K562 (cell line): Measurements from ENCODE around the gene CBX8.

ENCODE experiments used
- CBFB ChIP-seq: sonication (generic); formaldehyde crosslinking; IDR thresholded peaks from 2 replicates; pipeline ENCODE4 v1.4.0; 2020; ENCODE audit warnings: mild to moderate bottlenecking, missing genetic modification reagents
- SP1 ChIP-seq: sonication (generic); formaldehyde crosslinking; IDR thresholded peaks from 2 replicates; pipeline ENCODE4 v1.8.1; 2022; ENCODE audit warnings: mild to moderate bottlenecking, missing genetic modification reagents
- TF ChIP-seq, protein P1 (sequence below), 3 experiments: IDR thresholded peaks in 2 of 3; conservative IDR thresholded peaks in 1 of 3; 2 replicates each; pipeline ENCODE4 v1.5.1; 2011 to 2012; ENCODE audit warnings: low read length in 3 of 3, mild to moderate bottlenecking in 3 of 3, control low read depth in 2 of 3, improper control_type of control experiment in 1 of 3, inconsistent platforms in 1 of 3, low read depth in 1 of 3, mixed read lengths in 1 of 3, moderate library complexity in 1 of 3; ENCODE audit not compliant: insufficient read depth in 2 of 3

DNA sequence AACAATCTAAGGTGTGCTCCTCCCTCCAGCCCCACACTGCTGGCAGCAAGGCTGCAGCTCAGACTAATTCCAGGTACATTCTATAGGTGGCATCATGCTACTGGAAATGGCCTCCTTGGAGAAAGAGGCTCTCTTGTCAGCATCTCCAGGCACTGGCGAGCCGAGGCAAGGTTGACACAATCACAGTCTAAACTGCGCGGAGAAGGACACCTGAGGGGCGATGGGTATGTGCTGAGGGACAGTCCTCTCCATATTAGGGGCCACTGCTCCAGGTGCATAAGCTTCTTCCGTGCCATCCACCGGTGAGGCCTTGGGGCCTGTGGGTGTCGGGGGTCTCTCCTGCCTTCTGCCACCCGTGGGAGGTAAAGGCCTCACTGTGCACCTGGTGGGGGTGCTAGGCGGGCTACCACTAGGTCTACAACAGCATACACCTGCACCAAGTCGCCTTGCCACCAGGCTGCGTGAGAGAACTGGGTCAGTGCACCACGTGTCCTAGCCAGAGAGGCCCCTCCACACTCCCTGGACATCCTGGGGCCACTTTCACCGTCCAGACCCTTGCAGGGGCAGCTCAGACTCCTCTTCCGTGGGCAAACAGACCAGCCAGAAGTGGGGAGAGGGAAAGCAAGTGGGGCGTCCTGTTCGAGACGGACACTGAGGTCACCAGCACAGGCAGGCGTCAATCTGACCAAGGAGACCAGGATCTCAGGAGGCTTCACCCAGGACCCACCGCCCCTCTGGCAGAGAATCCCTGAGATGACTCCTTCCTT, 12.1 kb upstream of the CBX8 start:
- TF ChIP-seq SP1 (CRISPR knock-in tag) (no peak), CBFB (no peak)
- TF ChIP-seq, protein P1, sequence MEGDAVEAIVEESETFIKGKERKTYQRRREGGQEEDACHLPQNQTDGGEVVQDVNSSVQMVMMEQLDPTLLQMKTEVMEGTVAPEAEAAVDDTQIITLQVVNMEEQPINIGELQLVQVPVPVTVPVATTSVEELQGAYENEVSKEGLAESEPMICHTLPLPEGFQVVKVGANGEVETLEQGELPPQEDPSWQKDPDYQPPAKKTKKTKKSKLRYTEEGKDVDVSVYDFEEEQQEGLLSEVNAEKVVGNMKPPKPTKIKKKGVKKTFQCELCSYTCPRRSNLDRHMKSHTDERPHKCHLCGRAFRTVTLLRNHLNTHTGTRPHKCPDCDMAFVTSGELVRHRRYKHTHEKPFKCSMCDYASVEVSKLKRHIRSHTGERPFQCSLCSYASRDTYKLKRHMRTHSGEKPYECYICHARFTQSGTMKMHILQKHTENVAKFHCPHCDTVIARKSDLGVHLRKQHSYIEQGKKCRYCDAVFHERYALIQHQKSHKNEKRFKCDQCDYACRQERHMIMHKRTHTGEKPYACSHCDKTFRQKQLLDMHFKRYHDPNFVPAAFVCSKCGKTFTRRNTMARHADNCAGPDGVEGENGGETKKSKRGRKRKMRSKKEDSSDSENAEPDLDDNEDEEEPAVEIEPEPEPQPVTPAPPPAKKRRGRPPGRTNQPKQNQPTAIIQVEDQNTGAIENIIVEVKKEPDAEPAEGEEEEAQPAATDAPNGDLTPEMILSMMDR (IDR thresholded peaks at IDR 0.05 in 2 of 3, conservative IDR thresholded peaks at IDR 0.05 in 1 of 3; ENCODE audit: insufficient read depth in 2 of 3, low read depth in 1 of 3, low read length in 3 of 3): peak; percentile 55 to 68 (median 64); a peak in 5 of 6 replicates
